ENCODE data around the gene PTHLH.

The PTHLH gene

DNA sequence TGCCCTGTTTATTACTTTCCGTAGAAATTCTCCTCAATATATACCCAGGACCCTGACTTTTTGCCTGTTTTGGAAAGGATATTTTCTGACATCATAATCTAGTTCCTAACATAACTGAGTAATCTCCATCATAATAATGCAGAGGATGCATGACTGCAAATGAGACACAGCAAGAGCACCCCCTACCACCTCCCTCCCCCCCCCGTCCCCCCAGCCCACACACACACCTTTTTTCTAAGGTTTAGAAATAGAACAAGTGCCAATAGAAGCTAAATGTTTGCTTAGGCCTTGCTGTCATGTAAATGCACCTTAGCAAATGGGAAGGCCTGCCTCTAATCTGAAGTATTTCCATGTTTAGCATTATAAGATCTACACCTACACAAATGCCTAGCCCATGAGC lies at the start of gene PTHLH:
Gene PTHLH (minus strand): TSS at position 13 of the 400 bp plus-strand sequence. CDS start 3,239 bp downstream, outside the sequence.
- DNase-seq, result no peak

DNA sequence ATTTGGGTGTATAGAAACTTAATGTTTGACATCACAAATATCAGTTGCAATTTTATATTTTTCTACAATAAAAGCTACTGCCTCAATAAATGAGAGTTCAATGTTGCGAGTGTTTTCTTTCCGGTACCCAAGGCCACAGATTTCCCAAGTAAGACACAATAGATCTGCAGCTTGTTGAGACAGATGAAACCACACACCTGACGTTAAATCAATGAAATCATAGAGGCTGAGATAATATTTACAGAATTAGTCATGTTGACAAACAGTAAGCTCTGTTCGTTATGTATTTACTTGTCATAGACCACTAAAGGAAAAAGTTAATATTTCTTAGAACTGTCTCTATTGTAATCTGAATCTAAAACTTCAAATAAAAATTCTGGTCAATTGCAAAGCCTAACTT lies 49.2 kb upstream of the PTHLH start:
- DNase-seq, result no peak

DNA sequence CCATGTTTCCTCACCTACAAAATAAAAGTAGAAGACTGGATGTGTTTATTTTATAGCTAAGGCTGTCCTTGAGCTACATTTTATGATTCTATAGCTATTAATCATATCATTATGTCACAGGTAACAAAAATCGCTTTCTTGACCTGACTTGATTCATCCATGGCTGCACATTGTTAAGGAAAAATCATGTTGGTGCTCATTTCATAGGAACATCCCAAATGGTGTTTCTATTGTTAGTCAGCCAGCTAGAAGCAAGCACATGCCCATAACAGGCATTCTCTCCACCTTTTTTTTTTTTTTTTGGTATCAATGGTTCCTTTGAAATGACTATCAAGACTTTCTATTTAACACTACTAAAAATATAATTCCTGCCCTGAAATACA lies 45.3 kb upstream of the PTHLH start:
- DNase-seq, result no peak

DNA sequence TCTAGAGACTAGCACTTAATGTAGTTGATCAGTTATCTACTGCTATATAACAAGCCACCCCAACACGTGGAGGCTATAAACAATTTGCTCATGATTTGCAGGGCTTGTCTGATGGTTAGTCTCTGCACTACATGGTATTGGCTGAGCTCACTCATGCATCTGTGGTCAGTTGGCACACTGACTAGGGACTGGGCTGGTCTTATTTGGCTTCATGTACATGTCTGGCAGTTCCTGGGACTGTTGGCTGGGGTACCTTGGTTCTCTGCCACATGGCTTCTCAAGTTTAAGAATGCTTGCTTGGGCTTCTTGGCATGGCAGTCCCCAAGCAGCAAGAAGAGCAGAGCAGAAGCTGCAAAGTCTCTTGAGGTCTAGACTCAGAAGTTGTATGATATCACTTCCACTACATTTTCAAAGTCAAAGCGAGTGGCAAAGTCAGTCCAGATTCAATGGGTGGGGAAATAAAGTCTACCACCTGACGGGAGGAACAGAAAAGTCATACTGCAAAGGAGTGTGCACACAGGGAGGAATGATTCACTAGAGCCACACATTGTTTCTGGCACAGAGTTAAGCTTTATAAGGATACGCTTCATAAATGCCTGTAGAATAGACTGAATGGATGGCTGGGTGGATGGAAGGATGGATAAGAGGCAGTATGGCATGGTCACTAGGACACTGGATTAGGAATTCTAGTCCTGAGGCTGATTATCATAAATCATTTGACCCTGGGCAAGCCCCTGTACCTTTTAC lies 44.8 kb upstream of the PTHLH start:
- DNase-seq, result no peak

DNA sequence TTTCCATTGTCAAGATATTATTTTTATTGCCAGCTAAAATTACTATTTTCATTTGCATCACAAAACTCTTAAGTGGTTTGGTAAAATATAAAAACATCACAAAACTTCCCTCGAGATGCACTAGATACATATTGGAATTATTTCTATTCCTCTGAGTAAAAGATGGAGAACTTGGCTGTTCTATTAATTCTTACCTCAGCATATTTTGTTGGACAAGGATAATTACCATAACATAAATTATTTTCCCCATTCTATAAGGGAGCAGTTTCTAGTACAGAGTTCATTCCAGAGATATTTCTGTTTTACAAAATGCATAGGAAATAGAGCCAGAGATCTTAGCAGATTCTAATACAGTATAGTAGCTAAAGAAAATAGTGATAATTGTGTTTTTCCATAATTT lies 42.6 kb upstream of the PTHLH start:
- DNase-seq, result no peak

DNA sequence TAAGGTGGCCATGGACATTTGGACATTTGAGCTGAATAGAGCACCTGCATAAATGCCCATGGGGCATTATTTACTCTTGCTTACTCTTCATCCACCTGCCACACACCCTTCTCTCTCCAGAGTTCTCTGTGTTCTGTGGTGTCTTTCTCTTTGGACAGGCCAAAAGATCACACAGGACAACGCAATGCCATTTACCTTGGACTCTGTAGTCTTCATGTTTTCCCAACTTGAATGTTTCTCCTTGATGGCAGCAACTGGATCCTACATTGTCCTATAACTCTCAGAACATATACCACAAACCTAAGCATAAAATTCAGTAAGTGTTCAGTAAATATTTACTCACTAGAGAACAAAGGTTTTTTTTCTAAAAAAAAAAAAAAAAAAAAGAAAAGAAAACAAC lies 41.7 kb upstream of the PTHLH start:
- no peak for DNase-seq

DNA sequence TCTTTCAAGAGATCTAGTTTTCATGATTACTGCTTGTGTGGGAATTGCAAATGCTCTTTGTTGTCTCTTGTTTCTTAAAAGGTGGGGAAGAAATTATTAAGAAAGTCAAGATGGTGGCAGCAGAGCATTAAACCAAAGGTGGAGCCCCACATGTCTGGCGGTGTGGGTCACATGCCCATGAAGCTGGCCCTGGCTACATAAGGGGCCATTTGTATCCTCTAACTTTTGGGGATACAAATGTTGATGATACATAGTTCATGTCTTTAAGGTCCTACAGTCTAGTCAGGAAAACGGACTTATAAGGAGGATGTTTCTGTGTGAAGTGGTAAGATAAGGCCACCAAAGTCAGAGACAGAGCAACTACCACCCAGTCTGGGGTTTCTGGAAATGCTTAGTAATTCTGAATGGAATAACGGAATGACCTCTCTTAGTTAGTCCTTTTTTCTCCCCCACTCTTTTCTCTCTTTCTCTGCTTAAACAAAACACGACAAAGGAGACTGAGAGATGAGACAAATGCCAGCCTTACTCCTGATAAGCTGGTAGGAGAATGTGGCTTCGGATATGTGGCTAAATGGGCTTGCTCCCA lies 39.9 kb upstream of the PTHLH start:
- DNase-seq, result no peak

DNA sequence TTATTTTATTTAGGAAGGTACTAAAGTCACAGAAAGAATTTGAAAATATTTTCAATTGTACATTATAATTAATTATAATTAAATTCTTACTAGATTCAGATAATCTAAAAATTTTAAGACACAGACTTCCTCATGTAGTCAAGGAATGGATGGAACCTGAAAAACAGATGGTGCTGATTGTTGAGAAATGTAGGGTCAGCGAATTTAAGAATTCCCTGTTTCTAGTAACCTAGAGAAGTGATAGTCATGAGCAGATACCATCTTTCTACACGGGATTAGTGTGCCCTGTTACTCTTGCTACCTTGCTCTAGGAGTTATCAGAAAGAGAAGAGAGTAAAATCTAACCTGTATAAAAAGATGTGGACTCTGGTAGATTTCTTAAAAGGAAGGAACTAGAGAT lies 37.5 kb upstream of the PTHLH start:
- no peak for DNase-seq

DNA sequence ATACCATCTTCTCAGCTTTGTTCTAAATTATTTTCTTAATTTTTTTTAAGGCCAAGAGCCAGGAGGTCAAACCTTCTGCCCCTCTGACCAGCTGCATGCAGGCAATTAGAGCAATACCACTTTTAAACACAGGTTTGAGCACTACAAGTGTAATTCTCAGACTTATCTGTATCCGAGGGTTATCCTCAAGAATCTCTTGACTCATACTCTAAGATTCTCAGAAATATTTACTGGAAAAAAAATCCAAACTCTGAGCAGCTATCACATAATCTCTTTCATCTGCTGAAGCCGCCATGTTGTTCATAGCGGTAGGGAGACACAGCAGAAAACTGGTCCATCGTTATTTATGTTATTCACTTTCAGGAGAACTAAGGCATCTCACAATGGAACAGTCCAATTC lies 27.4 kb upstream of the PTHLH start:
- DNase-seq, result peak; percentile 32

DNA sequence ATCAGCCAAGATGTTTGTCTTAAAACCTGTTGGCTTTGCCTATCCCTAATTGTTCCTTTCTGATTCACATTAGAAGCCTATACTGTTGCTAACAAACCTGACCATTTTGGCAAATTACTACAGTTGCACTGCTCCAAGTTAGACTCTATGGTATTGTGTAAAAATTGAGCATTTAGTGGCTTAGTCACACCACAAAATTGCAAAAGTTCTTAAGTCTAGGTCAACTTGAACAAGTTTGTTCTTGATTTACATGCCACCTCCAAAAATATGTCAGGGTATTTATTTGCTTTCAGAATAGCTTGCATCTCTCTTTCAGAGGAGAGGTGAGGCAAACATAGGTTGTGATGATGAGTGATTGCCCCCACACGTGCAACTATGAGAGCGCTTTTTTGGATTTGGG lies 27.0 kb upstream of the PTHLH start:
- DNase-seq, result peak; percentile 53

DNA sequence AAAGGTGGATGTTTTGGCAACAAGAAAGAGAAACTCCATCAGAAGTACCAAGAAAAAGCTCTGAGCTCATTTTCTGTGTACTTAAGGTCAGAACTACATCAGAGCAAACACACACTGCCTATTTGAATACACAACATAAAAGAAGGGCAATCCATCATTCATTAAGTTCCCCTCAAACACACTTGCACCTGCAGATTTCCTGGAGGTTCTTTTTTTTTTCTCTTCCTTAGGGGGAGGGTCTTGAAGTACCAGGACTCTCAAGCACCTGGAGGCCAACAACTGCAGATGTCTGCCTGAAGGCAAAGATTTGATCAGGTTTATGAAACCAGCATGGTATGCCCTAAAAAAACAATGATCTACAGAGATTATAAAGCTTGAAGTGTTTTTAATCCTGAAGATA lies 26.1 kb upstream of the PTHLH start:
- no peak for DNase-seq

DNA sequence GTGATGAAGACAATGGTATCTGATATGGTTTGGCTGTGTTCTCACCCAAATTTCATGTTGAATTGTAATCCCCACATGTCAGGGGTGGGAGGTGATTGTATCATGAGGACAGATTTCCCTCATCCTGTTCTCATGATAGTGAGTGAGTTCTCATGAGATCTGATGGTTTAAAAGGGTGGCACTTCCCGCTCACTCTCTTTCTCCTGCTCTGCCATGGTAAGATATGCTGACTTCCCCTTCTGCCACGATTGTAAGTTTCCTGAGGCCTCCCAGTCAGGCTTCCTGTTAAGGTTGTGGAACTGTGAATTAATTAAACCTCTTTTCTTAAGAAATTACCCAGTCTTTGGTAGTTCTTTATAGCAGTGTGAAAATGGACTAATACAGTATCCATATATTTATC lies 25.6 kb upstream of the PTHLH start:
- DNase-seq, result no peak

DNA sequence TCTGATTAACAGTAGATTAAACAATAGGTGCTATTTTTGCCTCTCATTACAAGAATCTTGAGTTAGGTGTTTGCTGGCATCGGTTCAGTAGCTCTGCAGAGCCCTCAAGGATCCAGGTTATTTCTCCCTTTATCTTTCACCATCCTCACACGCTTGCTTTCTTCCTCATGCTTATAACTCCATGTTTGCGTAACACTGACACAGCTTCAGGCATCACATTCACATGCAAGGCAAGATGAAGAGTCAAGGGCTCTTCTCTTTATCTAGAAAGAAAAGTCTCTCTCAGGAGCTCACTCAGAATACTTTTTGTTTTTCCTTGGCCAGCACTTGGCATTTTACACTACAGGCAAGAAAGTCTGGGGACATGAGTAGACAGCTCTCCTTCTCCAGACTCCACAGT lies 24.2 kb upstream of the PTHLH start:
- no peak for DNase-seq

DNA sequence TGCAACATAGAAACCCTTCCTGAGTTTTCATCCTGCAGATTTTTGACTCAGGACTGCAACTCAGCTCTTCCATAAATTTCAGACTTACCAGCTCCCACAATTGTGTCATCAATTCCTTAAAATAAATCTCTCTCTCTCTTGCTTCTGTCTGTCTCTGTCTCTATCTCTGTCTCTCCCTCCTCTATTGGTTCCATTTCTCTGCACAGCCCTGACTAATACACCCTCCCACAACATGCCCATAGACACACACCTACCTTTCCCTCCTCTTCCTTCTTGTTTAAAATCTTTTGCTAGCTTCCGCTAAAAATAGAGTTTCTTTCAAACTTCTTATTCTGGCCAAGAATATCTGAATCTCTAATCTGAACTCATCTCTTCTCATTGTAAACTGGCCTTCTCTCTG lies 22.9 kb upstream of the PTHLH start:
- no peak for DNase-seq

DNA sequence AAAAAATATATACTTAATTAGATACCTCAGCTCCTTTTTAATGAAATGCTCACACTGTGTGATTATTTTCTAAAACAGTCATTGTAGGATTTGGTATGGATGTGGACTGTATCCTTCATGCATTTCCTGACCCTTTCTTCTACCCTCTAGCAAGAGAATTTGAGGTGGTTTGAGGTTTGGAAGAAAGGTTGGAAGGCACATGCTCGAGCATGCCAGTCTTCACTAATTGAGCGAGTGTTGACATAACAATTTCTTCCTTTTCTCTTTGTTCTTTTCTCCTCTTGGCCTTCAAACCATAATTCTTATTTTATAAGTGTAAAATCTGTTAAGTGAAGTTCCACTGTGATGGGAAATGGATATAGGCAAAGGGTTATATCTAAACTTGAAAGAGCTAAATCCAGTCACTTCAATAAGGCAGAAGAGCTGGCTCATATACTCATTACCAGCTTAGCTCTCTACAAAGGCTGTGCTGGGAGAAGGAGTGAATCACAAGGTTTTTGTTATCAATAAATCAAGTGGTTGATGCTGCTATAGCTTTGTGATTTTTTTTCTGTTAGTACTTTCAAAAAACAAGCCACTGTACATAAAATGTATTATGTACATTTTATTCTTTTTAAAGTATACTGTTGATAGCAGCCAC lies 16.2 kb upstream of the PTHLH start:
- no peak for DNase-seq

DNA sequence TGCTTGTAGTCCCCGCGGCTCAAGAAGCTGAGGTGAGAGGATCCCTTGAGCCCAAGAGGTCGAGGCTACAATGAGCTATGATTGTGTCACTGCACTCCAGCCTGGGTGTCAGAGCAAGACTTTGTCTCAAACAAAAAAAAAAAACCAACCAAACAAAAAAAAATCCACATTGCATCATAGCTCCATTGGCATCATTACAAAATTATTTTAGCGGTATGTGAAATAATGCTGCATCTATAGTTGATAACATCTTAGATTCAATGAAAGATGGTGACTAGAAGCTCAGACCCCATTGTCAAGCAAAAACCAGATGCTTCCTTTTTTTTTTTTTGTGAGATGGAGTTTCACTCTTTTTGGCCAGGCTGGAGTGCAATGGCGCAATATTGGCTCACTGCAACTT lies 14.8 kb upstream of the PTHLH start:
- no peak for DNase-seq

DNA sequence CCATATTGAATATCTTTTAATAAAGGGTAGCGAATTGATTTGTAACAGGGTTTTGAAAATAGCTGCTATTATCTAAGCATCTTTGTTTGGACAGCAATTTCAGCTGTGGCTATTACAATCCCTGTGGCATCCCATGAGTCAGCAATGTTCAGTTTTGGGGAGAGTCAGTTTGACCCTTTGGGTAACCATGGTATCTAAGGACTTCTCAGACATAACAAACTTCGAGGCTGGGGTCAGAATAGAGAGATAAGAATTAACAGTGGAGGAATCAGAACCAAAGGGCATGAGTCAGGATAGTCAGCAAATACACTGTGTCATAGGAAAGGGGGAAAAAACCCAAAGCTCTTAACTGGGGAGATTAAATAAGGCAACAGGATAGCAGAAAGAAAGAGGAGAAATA lies 11.7 kb upstream of the PTHLH start:
- peak; percentile 81 for DNase-seq

DNA sequence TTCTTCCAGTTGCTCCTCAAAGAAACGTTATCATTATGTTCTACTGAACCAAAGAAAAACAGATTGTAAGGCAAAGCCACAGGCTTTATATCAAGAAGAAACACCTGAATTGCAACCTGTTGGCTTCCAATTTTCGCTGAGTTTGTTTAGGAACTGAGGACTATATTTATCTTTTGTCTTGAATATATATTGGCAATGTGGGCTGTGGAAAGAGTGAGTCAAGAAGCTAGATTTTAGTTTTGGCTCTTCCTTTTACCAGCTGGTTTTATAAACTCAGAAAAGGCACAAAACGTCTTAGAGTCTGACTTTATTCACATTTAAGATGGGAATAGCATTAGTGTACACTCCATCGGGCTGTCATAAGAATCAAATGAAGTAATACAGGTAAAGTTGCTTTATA lies 10.4 kb upstream of the PTHLH start:
- DNase-seq, result no peak

DNA sequence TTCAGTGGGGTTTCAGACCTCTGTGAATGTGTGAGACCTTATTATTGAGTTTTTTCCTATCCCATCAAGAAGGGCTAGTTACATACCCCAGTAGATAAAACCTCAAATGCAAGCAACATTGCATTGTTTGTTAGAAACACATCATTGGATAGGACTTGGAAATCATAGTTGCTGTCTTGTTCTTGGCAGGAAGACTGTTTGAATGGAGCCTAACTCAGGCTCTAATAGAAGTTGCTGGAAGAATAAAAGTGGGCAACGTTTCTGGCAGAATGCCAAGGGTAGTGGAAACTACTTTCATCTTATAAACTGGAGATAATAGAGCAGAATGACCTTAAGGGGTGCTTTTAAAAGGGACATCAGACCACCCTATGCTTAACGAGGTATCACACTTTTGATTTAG lies 9.9 kb upstream of the PTHLH start:
- DNase-seq, result no peak

DNA sequence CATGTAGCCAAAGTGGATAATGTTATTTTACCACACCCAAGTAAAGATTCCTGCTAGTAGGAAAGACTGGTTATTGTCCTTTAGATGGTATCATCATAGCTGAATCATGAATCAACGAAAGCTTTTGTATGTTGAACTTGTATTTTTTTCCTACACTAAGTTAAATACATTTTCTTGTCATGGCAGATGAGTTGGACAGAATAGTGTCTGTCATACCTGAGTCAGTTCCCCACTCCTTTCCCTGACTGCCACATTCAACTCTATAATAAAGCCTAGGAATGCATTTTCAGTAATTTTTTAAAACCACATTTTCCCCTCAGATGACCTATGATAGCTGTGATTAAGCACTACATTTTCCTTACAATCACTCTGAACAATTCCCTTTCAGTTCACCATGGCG lies 9.3 kb upstream of the PTHLH start:
- peak; percentile 74 for DNase-seq

DNA sequence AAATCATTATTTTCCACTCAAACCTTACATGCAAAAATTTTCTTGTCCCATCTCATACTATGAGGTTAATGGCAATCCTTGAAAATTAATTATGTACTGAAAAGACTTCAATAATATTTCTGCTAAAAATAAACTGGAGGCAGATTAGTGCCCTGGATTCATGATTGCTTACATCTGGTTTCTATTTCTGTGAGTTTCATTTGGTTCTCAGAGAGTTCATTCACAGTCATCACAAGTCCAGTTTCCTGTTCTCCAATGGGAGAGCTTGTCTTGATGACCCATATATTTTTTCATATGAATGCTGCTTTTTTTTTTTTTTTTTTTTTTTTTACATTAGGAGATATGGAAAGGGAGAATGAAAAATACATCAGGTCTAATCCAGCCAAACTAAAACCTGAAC lies 6.6 kb upstream of the PTHLH start:
- no peak for DNase-seq

DNA sequence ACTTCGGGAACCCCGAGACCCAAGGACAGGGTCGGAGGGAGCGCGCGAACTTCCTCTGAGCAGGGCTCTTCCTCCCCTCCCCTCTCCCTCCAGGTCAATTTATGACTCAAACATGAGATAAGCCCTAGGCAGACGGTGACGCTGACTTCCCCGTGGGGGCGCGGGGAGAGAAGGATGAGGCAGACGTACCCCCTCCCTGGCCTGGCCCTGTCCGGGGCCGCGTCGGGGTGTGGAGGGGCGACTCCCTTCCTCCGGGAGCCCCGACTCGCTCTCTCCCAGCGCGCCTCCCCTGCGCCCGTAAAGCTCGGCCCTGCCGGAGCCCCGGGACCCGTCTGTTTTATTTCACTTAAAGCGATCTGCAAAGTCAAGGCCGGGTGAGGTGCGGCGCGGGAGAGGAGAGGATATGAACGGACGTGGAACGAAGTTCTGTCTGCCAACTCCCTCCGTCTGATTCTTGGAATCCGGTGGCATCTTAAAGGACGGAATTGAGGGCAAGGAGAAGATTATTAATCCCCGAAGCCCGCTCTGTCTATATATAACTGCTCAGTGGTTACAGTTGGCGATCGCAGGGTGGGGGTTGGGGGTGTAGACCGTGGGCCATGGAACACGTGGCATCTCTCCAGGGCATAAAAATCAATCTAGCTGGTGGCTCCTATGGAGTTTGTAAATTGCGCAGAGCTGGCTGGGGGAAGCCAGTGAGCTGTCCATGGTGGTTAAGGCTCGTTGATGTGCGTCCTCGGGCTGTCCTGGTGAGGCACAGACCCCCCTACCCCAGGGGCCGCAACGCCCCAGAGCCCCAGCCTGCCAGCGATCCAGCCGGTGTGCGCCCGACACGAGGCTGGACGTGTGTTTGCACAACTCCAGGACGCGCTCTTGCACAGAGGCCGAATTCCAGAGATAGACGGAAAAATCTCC lies 2.9 kb upstream of the PTHLH start:
- DNase-seq, result peak; percentile 55

DNA sequence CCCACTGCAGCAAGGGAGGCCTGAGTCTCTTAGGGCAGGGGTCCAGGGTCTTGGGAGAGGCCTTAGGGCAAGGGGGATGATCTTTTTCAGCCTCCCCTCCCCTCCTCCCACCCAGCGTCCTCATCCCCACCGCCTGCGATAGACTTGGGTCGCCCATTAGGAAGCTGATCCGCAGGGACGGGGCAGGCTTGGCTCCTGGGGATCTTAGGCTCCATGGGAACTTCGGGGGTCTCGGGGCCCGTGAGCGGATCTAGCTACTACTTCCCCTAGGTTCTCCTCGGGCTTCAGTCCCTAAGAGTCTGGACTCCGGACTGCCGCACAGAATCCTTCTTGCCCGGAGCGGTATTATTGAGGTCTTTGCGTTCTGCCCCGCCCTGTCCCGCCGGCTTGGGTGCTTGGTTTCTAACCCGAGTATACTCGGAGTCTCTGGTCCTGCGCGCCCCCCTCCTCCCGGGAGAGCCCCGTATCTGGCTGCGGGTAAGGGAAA lies 2.2 kb upstream of the PTHLH start:
- DNase-seq, result no peak
